HG03175 (cell line): Measurements from ENCODE around the gene AGPS.
"Not testable (repeated sequence)": the region's sequence is repeated elsewhere in the genome, so short reads cannot be mapped to it uniquely, and the experiment has no call there.

Experiments
- ATAC-seq: cut with Tn5 transposase; IDR thresholded peaks from one replicate; pipeline ENCODE4 v1.9.1; 2021; ENCODE audit warnings: mild to moderate bottlenecking, moderate library complexity; ENCODE audit not compliant: unreplicated experiment

Gene AGPS

DNA sequence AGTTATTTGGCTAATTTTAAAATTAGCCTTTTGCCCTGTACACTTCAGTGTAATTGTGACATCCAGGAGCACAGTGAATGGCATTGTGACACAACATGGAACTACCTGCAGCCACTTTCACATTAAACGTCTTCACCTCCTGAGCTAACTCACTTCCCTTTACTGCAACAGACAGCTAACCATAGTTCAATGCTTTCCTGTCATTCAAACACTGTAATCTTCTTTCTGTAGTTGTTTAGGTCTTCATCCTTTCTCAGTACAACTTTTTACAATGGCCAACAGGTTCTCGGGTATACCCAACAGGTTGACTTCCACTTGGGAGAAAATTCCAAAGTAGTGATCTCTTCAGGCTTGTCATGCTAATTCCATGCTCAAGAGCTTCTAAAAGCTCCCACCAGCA, 8.6 kb upstream of the AGPS start:
- ATAC-seq = no peak

DNA sequence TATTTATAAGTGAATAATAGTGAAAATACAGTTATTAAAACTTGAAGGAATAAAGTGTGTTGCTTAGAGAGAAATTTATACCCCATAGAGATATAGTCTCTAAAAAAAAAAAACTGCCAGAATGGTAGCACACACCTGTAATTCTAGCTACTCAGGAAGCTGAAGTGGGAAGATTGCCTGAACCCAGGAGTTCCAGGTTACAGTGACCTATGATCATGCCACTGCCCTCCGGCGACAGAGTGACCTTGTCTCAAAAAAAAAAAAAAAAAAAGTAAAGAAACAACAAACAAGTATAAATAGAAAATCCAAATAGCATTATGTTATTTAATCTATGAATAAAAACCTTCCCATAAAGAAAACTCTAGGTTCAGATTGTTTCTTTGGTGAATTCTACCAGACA, 7.4 kb upstream of the AGPS start:
- no peak for ATAC-seq

DNA sequence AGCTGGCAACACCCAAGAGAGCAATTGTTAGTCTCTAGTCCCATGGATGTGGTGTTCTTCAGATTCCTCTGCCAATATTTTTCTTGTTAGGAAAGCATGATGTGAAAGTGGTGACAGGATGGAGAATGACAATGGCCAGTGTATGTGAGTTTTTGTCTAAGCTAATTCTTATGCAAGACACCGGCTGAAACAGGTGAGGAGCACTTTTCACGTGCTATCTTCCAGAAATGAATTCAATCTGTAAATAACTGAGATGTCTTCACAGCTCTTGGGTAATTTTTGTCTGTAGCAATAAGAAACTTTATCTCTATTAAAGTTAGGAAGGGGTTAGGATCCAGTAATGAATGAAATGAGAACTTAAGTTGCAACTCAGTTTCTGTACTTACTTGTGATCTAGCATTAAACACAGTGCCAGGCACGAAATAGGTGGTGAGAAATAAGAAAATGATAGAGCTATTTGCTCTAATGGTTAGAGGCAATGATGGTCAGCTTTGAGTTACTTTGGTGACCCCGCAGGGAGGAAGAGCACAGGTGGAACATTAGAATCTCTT, 676 bp upstream of the AGPS start:
- no peak for ATAC-seq

DNA sequence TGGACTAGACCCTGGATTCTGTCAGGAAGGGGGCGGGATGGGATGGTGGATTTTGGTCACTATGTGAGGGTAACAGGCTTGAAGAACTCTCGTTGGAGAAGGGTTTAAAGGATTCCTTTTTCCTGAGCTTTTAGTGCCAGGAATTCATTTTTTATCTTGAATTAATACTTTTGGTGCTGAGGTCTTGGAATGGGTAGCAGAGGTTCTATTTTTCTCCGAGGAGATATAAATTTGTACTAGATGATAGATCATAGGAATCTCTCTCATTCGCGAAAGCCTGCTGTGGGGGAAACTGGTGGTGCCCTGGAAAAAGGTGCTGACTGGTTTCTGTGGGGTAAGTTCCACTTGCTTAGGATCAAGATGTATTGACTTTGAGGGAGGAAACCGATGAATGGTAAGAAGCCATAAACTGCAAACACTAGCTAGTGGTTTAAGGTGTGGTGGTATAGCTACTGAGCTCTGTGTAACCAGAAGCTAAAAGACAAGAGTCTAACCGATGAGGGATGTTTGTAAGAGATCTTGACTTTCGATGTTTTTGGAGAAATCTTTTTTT, 706 bp downstream of the AGPS start:
- no peak for ATAC-seq

DNA sequence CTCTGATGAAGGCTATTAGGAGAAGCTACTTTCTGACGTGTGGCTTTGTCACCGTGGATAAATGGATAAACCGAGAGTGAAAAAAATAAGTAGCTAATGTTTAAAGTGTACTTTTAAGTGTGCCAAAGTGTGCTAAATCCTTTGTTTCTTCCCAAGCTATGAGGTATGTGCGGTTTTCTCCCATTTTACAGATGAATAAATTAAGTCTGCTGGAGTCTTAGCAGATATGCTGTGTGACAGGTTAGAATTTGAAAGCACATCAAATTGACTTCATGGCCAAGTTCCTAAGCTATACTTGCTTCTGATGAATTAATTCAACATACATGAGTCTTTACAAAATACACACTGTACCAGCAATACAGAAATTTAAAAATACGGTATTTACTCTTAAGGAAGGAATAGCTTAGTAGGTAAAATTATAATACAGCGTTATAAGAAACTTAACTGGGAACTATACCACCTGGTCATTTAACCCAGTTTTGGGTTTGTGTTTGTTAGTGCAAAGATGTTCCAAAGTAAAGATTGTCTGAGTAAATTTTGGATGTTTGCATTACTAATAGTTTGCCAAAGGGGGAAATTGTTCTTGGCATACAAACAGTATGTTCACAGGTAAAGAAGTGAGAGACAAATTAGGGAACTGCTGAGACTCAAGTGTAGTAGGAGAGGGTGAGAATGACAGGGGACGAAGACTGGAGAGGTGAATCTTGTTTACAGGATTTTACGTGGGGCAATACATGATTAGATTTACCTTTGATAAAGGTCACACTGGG, 1.4 kb downstream of the AGPS start:
- no peak for ATAC-seq

DNA sequence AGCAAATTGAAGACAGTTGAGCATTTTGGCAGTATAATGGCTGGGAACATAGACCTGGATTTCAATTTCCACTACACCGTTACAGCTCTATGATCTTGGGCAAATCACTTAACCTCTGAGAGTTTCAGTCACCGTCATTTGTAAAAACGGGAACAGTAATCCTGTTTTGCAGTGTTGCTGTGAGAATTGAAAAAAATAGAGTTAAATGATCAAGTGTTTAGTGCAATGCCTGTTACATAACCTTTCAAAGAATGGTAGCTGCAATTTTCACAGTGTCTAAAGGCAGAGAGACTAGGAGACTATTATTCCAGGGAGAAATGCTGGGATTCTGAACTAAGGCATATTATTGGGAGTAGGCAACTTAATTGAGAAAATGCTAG, 2.0 kb downstream of the AGPS start:
- no peak for ATAC-seq

GRCh38 chr2:177395351-177396065, 2.9 kb downstream of the AGPS start:
- ATAC-seq = no peak

DNA sequence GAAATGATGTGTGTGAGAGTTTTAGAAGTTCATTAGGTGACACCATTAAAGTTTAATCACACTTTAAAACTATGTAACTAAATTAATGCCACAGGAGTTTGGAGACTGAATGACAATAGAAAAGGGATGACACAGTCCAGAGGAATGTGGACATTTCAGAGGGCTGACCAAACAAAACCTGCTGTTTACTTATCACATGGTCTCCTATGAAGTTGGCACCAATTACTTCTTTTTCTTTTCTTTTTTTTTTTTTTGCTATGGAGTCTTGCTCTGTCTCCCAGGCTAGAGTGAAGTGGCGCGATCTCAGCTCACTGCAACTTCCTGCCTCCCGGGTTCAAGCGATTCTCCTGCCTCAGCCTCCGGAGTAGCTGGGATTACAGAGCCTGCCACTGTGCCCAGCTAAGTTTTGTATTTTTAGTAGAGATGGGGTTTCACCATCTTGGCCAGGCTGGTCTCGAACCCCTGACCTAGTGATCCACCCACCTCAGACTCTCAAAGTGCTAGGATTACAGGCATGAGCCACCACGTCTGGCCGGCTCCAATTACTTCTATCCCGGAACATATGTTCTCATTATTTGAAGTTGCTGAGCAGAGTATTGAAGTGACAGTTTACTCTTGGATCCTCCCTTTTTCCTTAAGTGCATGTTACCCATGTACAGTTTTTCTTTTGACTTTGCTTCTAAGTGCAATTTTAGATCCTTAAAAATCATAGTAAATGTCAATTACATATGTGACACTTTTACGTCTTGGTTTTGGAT, 4.3 kb downstream of the AGPS start:
- ATAC-seq = no peak

DNA sequence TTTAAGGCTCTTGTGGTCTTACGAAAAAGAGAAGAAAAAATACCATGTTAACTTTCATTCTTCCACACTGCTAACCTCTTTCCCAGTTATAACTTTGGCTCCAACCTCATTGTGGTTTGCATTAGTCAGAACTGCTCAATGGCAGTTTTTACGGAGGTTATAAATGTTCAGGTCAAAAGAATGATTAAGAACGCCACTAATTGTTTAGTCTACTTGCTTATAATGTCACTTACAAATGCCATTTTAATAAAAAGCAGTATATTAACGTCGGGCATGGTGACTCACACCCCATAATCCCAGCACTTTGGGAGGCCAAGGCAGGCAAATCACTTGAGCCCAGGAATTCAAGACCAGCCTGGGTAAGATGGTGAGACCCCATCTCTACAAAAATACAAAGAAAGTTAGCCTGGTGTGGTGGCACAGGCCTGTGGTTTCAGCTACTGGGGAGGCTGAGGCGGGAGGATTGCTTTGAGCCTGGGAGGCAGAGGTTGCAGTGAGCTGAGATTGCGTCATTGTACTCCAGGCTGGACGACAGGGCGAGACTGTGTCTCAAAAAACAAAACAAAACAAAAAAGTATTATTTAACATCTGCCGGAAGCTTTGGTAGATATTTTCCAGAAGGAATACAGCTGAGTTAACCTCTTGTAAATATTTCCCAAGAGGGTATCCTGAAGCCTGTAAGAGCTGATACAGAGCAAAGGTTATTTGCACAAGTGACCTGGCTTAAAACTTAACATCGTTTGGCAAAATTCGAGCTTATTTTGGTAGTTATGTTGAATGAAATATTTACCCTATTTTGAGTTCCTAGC, 5.1 kb downstream of the AGPS start:
- no peak for ATAC-seq

- ATAC-seq = no peak
Observed at GRCh38 chr2:177398290-177398683, 5.7 kb downstream of the AGPS start.

- no peak for ATAC-seq
Observed at GRCh38 chr2:177398791-177399190, 6.2 kb downstream of the AGPS start.

- ATAC-seq = no peak
Observed at GRCh38 chr2:177399376-177399775, 6.8 kb downstream of the AGPS start.

DNA sequence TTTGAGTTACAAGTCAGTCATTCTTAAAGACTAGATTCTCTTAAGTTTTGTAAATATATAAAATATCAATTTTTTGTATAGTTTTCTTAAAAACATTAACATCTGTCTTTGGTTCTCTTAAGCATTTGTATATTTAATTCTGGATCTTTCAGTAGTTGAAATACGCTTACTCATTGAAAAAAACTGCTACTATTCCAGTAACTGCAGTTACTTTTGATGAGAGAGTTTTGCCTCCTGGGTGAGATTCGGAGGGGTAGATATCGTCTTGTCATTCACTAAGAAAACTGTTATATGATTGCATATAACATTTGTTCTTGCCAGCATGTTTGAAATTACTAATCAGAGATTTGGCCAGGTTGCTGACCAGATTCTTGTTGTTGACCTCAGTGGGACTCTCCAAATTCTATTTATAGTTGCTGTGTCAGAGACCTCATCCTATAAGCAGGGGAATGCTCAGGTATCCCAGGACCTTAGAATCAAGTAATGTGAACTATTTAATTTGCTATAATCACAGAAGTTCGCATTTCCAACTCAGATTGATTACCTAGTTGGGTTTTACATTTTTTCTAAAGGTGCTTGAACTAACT, 7.9 kb downstream of the AGPS start:
- no peak for ATAC-seq

GRCh38 chr2:177402096-177402495, 9.5 kb downstream of the AGPS start:
- ATAC-seq = no peak

DNA sequence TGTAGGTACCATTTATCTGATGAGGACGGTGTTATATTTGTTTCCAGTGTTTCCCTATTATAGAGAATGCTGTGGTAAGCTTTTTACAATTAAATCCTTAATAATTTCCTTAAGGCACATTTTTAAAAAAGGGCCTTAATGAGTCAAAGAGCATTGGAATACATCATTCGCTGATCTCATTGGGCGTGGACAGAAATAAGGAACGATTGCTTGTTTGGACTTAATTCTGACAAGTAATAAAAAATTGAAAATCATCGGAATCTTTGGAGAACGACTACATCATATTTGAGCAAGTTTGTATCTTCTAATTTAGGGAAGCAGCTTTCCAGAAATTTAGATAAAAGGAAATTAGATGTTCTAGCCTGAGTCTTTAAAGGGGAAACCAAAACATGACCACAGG, 11.3 kb downstream of the AGPS start:
- no peak for ATAC-seq

- ATAC-seq = no peak
Observed at GRCh38 chr2:177404243-177404642, 11.7 kb downstream of the AGPS start.

GRCh38 chr2:177405029-177405692, 12.6 kb downstream of the AGPS start:
- no peak for ATAC-seq

DNA sequence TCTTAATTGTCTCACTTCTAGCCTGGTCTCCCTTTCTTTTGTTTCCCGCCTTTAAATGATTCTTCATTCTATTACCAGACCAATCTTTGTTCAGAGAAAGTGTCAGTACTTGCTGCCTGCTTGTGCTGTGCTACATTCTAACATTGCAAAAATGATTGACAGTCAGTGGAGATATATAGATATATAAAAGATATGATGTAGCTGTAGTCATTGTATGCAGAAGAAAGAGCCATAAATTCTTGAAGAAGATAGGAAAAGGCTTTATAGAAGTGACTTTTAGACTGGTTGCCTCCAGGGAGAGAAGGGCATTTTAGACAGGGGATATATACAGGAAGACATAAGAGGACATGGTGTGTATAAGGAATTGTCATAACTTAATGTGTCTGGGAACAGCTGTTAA, 13.6 kb downstream of the AGPS start:
- ATAC-seq = no peak

GRCh38 chr2:177407031-177407430, 14.5 kb downstream of the AGPS start:
- no peak for ATAC-seq

DNA sequence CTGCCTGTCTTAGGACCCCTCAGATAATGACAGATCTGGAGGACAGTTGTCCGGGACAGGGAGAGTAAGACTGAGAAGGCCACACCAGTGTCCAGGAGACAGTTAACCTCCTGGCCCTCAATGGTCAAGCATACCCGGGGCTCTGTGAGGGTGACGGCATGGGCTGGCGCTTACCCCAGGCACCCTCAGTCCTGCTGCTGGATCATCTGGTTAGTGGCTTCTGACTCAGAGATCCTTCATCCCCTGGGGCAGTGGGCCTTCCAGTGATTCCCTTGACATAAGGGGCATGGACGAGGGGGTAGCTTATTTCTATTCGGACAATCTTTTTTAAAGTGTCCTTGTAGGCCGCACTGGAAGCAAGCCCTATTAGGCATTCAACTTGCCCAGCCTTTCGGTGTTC, 18.1 kb downstream of the AGPS start:
- not testable (repeated sequence) for ATAC-seq
